Measurements from ENCODE around the gene SMIM10L2A.

The SMIM10L2A gene

GRCh38 chrX:135432453-135432852 lies 10.7 kb downstream of the SMIM10L2A start:
- no peak overlapping the region for H2BK5ac ChIP-seq (ENCODE audit: low read depth, low read length, poor library complexity, severe bottlenecking)
- WGBS: 77% methylated on average over 8 of the region's 13 CpGs

GRCh38 chrX:135432881-135433521 lies 11.3 kb downstream of the SMIM10L2A start:
- Histone ChIP-seq H2AK5ac (ENCODE audit: low read length, severe bottlenecking) (no peak overlapping the region), H2BK15ac (ENCODE audit: low read depth, poor library complexity, severe bottlenecking) (no peak overlapping the region), H2BK120ac (ENCODE audit: low read depth, low read length) (no peak overlapping the region), H2BK5ac (ENCODE audit: low read depth, low read length, poor library complexity, severe bottlenecking) (no peak overlapping the region), H3K4ac (ENCODE audit: low read depth in 1 of 2, low read length in 2 of 2) (no peak overlapping the region), H3K4me2 (ENCODE audit: low read length, poor library complexity, severe bottlenecking) (no peak overlapping the region), H2AFZ (ENCODE audit: low read depth, low read length) (no peak overlapping the region), H3K4me3 (ENCODE audit: insufficient read depth in 1 of 2, low read depth in 1 of 2, low read length in 2 of 2) (no peak overlapping the region), H4K91ac (ENCODE audit: low read length) (no peak overlapping the region), H4K8ac (ENCODE audit: low read length) (no peak overlapping the region), H3K4me1 (ENCODE audit: control insufficient read depth, insufficient read depth, low read depth, low read length) (no peaks in the 10 kb centered on the region), H3K27me3 (ENCODE audit: control insufficient read depth in 1 of 2, insufficient read depth in 1 of 2, low read length in 2 of 2) (peaks cover 0 to 19% of the 10 kb centered on the region in 2 experiments), H3K9me3 (ENCODE audit: control insufficient read depth, low read length) (no peaks in the 10 kb centered on the region), H3K9ac (ENCODE audit: low read length) (no peak overlapping the region), H3K23ac (ENCODE audit: low read length in 2 of 2) (no peak overlapping the region), H3K14ac (ENCODE audit: low read length in 2 of 2) (no peak overlapping the region), H3K36me3 (ENCODE audit: control insufficient read depth in 1 of 2, insufficient read depth in 2 of 2, low read depth in 1 of 2, low read length in 2 of 2) (no peaks in the 10 kb centered on the region), H3K27ac (ENCODE audit: low read length, poor library complexity, severe bottlenecking) (no peak overlapping the region), H3K79me1 (replicated peaks; ENCODE audit: low read length, poor library complexity, severe bottlenecking) (no peaks in the 10 kb centered on the region), H3K18ac (ENCODE audit: low read depth in 1 of 2, low read length in 2 of 2) (no peak overlapping the region), H2BK12ac (ENCODE audit: low read length in 2 of 2) (no peak overlapping the region)
- 86% methylated on average over 22 of the region's 22 CpGs for WGBS
- DNase-seq: no peak

More at GRCh38 chrX:135432453-135432852, 10.7 kb downstream of the SMIM10L2A start:
- Histone ChIP-seq H2AFZ (ENCODE audit: low read depth, low read length) (no peak overlapping the region), H3K79me1 (replicated peaks; ENCODE audit: low read length, poor library complexity, severe bottlenecking) (no peaks in the 10 kb centered on the region), H4K8ac (ENCODE audit: low read length) (no peak overlapping the region), H3K4me1 (ENCODE audit: control insufficient read depth, insufficient read depth, low read depth, low read length) (no peaks in the 10 kb centered on the region), H3K27me3 (ENCODE audit: control insufficient read depth in 1 of 2, insufficient read depth in 1 of 2, low read length in 2 of 2) (peaks cover 0 to 24% of the 10 kb centered on the region in 2 experiments), H2BK120ac (ENCODE audit: low read depth, low read length) (no peak overlapping the region), H3K4me3 (ENCODE audit: insufficient read depth in 1 of 2, low read depth in 1 of 2, low read length in 2 of 2) (no peak overlapping the region), H3K9ac (ENCODE audit: low read length) (no peak overlapping the region), H3K4me2 (ENCODE audit: low read length, poor library complexity, severe bottlenecking) (no peak overlapping the region), H3K18ac (ENCODE audit: low read depth in 1 of 2, low read length in 2 of 2) (no peak overlapping the region), H3K23ac (ENCODE audit: low read length in 2 of 2) (no peak overlapping the region), H3K9me3 (ENCODE audit: control insufficient read depth, low read length) (no peaks in the 10 kb centered on the region), H3K36me3 (ENCODE audit: control insufficient read depth in 1 of 2, insufficient read depth in 2 of 2, low read depth in 1 of 2, low read length in 2 of 2) (no peaks in the 10 kb centered on the region), H3K27ac (ENCODE audit: low read length, poor library complexity, severe bottlenecking) (no peak overlapping the region), H4K91ac (ENCODE audit: low read length) (no peak overlapping the region), H2BK12ac (ENCODE audit: low read length in 2 of 2) (no peak overlapping the region), H3K4ac (ENCODE audit: low read depth in 1 of 2, low read length in 2 of 2) (no peak overlapping the region), H2AK5ac (ENCODE audit: low read length, severe bottlenecking) (no peak overlapping the region), H3K14ac (ENCODE audit: low read length in 2 of 2) (no peak overlapping the region), H2BK15ac (ENCODE audit: low read depth, poor library complexity, severe bottlenecking) (no peak overlapping the region)
- DNase-seq: no peak

DNA sequence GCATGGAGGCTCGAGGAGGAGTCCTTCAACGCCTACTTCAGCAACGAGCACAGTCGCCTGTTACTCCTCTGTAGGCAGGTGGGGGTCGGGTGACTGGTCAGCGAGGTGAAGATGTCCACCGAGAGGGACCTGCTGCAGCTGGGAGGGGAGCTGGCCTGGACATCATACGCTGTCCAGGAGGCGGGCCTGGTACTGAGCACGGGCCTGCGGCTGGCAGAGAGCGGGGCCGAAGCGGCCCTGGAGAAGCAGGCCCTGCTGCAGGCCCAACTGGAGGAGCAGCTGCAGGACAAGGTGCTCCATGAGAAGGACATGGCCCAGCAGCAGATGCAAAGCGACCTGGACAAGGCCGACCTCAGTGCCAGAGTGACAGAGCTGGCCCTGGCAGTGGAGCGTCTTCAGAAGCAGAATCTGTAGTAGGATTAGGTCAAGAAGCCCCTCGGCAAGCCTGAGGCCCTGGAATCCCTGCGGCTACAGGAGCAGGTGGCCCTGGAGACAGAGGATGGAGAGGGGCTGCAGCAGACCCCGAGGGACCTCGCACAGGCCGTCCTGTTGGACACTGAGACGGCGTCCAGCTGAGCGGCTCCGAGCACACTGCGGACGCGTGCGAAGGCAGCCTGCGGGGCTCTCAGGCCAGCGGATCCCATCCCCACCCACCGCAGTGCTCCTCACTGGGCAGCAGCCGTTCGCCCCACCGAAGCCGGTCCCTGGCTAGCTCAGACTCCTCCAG lies 11.9 kb downstream of the SMIM10L2A start:
- no peak overlapping the region for H3K14ac ChIP-seq (ENCODE audit: low read length in 2 of 2)

GRCh38 chrX:135434258-135435138 lies 12.8 kb downstream of the SMIM10L2A start:
- H2BK12ac ChIP-seq (ENCODE audit: low read length in 2 of 2): no peak overlapping the region
- H3K9me3 ChIP-seq (ENCODE audit: control insufficient read depth, low read length): no peaks in the 10 kb centered on the region
- H2AFZ ChIP-seq (ENCODE audit: low read depth, low read length): no peak overlapping the region
- H3K23ac ChIP-seq (ENCODE audit: low read length in 2 of 2): no peak overlapping the region
- no peak overlapping the region for H2BK120ac ChIP-seq (ENCODE audit: low read depth, low read length)
- no peak overlapping the region for H3K18ac ChIP-seq (ENCODE audit: low read depth in 1 of 2, low read length in 2 of 2)
- no peak overlapping the region for H4K8ac ChIP-seq (ENCODE audit: low read length)
- no peak overlapping the region for H3K4me2 ChIP-seq (ENCODE audit: low read length, poor library complexity, severe bottlenecking)
- H3K14ac ChIP-seq (ENCODE audit: low read length in 2 of 2): no peak overlapping the region
- H3K4me1 ChIP-seq (ENCODE audit: control insufficient read depth, insufficient read depth, low read depth, low read length): no peaks in the 10 kb centered on the region
- no peak overlapping the region for H3K27ac ChIP-seq (ENCODE audit: low read length, poor library complexity, severe bottlenecking)
- no peak for DNase-seq
- H4K91ac ChIP-seq (ENCODE audit: low read length): no peak overlapping the region
- no peak overlapping the region for H3K4ac ChIP-seq (ENCODE audit: low read depth in 1 of 2, low read length in 2 of 2)
- H3K79me1 ChIP-seq (replicated peaks; ENCODE audit: low read length, poor library complexity, severe bottlenecking): no peaks in the 10 kb centered on the region
- peaks cover 0 to 10% of the 10 kb centered on the region in 2 experiments for H3K27me3 ChIP-seq (ENCODE audit: control insufficient read depth in 1 of 2, insufficient read depth in 1 of 2, low read length in 2 of 2)
- no peak overlapping the region for H2AK5ac ChIP-seq (ENCODE audit: low read length, severe bottlenecking)
- H3K4me3 ChIP-seq (ENCODE audit: insufficient read depth in 1 of 2, low read depth in 1 of 2, low read length in 2 of 2): no peak overlapping the region
- 91% methylated on average over 43 of the region's 49 CpGs for WGBS
- H2BK5ac ChIP-seq (ENCODE audit: low read depth, low read length, poor library complexity, severe bottlenecking): no peak overlapping the region
- no peak overlapping the region for H2BK15ac ChIP-seq (ENCODE audit: low read depth, poor library complexity, severe bottlenecking)
- H3K36me3 ChIP-seq (ENCODE audit: control insufficient read depth in 1 of 2, insufficient read depth in 2 of 2, low read depth in 1 of 2, low read length in 2 of 2): no peaks in the 10 kb centered on the region
- H3K9ac ChIP-seq (ENCODE audit: low read length): no peak overlapping the region

More for the DNA sequence above, 11.9 kb downstream of the SMIM10L2A start:
- no peaks in the 10 kb centered on the region for H3K79me1 ChIP-seq (replicated peaks; ENCODE audit: low read length, poor library complexity, severe bottlenecking)
- H3K9me3 ChIP-seq (ENCODE audit: control insufficient read depth, low read length): no peaks in the 10 kb centered on the region
- H2BK5ac ChIP-seq (ENCODE audit: low read depth, low read length, poor library complexity, severe bottlenecking): no peak overlapping the region
- 94% methylated on average over 36 of the region's 37 CpGs for WGBS
- peaks cover 0 to 18% of the 10 kb centered on the region in 2 experiments for H3K27me3 ChIP-seq (ENCODE audit: control insufficient read depth in 1 of 2, insufficient read depth in 1 of 2, low read length in 2 of 2)
- no peak overlapping the region for H2AFZ ChIP-seq (ENCODE audit: low read depth, low read length)
- H3K23ac ChIP-seq (ENCODE audit: low read length in 2 of 2): no peak overlapping the region
- H2BK15ac ChIP-seq (ENCODE audit: low read depth, poor library complexity, severe bottlenecking): no peak overlapping the region
- H3K4me1 ChIP-seq (ENCODE audit: control insufficient read depth, insufficient read depth, low read depth, low read length): no peaks in the 10 kb centered on the region
- no peak overlapping the region for H3K4me2 ChIP-seq (ENCODE audit: low read length, poor library complexity, severe bottlenecking)
- no peak overlapping the region for H4K91ac ChIP-seq (ENCODE audit: low read length)
- no peak overlapping the region for H3K4ac ChIP-seq (ENCODE audit: low read depth in 1 of 2, low read length in 2 of 2)
- no peak overlapping the region for H3K18ac ChIP-seq (ENCODE audit: low read depth in 1 of 2, low read length in 2 of 2)
- H3K4me3 ChIP-seq (ENCODE audit: insufficient read depth in 1 of 2, low read depth in 1 of 2, low read length in 2 of 2): no peak overlapping the region
- DNase-seq: no peak
- no peak overlapping the region for H4K8ac ChIP-seq (ENCODE audit: low read length)
- H3K9ac ChIP-seq (ENCODE audit: low read length): no peak overlapping the region
- no peak overlapping the region for H2BK120ac ChIP-seq (ENCODE audit: low read depth, low read length)
- no peak overlapping the region for H3K27ac ChIP-seq (ENCODE audit: low read length, poor library complexity, severe bottlenecking)
- H2BK12ac ChIP-seq (ENCODE audit: low read length in 2 of 2): no peak overlapping the region
- H3K36me3 ChIP-seq (ENCODE audit: control insufficient read depth in 1 of 2, insufficient read depth in 2 of 2, low read depth in 1 of 2, low read length in 2 of 2): no peaks in the 10 kb centered on the region
- no peak overlapping the region for H2AK5ac ChIP-seq (ENCODE audit: low read length, severe bottlenecking)

Data from mesenchymal stem cell (in vitro differentiated cells and primary cell).